Activated CD4-positive, alpha-beta memory T cell treated with anti-CD3 and anti-CD28 coated beads, Interleukin-2, amount 10 ng/mL, durations not matched to agents 7 days and 5 days (primary cell): Measurements from ENCODE around the gene TMEM217. TPM values are rescaled to one million over a fixed set of nuclear protein-coding genes. Genes with fewer than 3 reads are reported as not detected.
"Not testable (repeated sequence)": the region's sequence is repeated elsewhere in the genome, so short reads cannot be mapped to it uniquely, and the experiment has no call there.

Experiments used
- CTCF ChIA-PET: fragments of 350-600 bp; sonication (Branson Sonifier 250); formaldehyde crosslinking; loops from one replicate; lab custom pipeline; 2021; ENCODE audit warnings: antibody characterized with exemption, inconsistent platforms; lab: Charles Lee
- POLR2A ChIA-PET: fragments of 350-600 bp; sonication (Branson Sonifier 250); formaldehyde crosslinking; loops from one replicate; lab custom pipeline; 2021; ENCODE audit warnings: antibody characterized with exemption; lab: Charles Lee
- DNase-seq: peaks from one replicate; pipeline ENCODE4 v3.0.0-alpha.2; 2020
- H3K27ac Mint-ChIP-seq: one replicate; pipeline ENCODE4 v1.8.0; 2021; ENCODE audit warnings: mild to moderate bottlenecking, mixed read lengths
- H3K27me3 Mint-ChIP-seq: one replicate; pipeline ENCODE4 v1.8.0; 2021; ENCODE audit warnings: mixed read lengths
- H3K36me3 Mint-ChIP-seq: one replicate; pipeline ENCODE4 v1.8.0; 2021; ENCODE audit warnings: low read depth, mixed read lengths
- H3K4me1 Mint-ChIP-seq: one replicate; pipeline ENCODE4 v1.8.0; 2021; ENCODE audit warnings: mixed read lengths
- H3K4me3 Mint-ChIP-seq: one replicate; pipeline ENCODE4 v1.8.0; 2021; ENCODE audit warnings: mild to moderate bottlenecking, mixed read lengths
- H3K9me3 Mint-ChIP-seq: one replicate; pipeline ENCODE4 v1.8.0; 2021; ENCODE audit warnings: mixed read lengths
- total RNA-seq, 2 experiments: library from RNA; stranded (reverse); gene quantifications; one replicate each; pipeline ENCODE4 v1.2.3, GENCODE V29; 2021

Gene TMEM217
- total RNA-seq, 2 experiments from 2014 or later = 1.6 to 2.1 TPM

GRCh38 chr6:37187321-37188022 is 70.5 kb downstream of the TMEM217 start:
- POLR2A ChIA-PET = interaction anchor here (0.7 to 5.5 kb wide), 13 partner anchors 8 to 165 kb away, joined by 3 to 61 read pairs (median 5); partner anchors contain the start of gene PIM1
- H3K9me3 Mint-ChIP-seq = peaks cover 9% of the 10 kb centered on the region
- CTCF ChIA-PET = interaction anchor here (0.6 to 5.4 kb wide), 12 partner anchors 10 to 422 kb away, joined by 3 to 56 read pairs (median 6); no protein-coding TSS in a partner anchor
- no peak overlapping the region for H3K4me3 Mint-ChIP-seq
- no peaks in the 10 kb centered on the region for H3K27me3 Mint-ChIP-seq
- H3K4me1 Mint-ChIP-seq = peaks cover 69% of the 10 kb centered on the region
- no peak for DNase-seq
- peaks cover 19% of the 10 kb centered on the region for H3K36me3 Mint-ChIP-seq
- peak overlapping the region; percentile 78 for H3K27ac Mint-ChIP-seq

GRCh38 chr6:37185949-37186720 is 71.8 kb downstream of the TMEM217 start:
- not testable (repeated sequence) for H3K4me3 Mint-ChIP-seq, H3K9me3 Mint-ChIP-seq, H3K27me3 Mint-ChIP-seq, DNase-seq
- peaks cover 74% of the 10 kb centered on the region for H3K4me1 Mint-ChIP-seq
- ChIA-PET CTCF (interaction anchor here (1.6 to 5.4 kb wide), 6 partner anchors 10 to 165 kb away, joined by 5 to 56 read pairs (median 12); no protein-coding TSS in a partner anchor), POLR2A (interaction anchor here (0.7 to 5.5 kb wide), 8 partner anchors 9 to 164 kb away, joined by 3 to 61 read pairs (median 4); partner anchors contain the start of gene PIM1)
- H3K36me3 Mint-ChIP-seq = peaks cover 21% of the 10 kb centered on the region
- peak overlapping the region; percentile 63 for H3K27ac Mint-ChIP-seq

GRCh38 chr6:37182736-37183590 is 75.0 kb downstream of the TMEM217 start:
- ChIA-PET CTCF (interaction anchor here (1.0 to 17.6 kb wide), 8 partner anchors 11 to 161 kb away, joined by 3 to 327 read pairs (median 16); no protein-coding TSS in a partner anchor), POLR2A (interaction anchor here (2.1 to 19.6 kb wide), 6 partner anchors 7 to 157 kb away, joined by 7 to 1021 read pairs (median 372); partner anchors contain the start of gene PIM1)
- peak; percentile 84 for DNase-seq
- Mint-ChIP-seq H3K36me3 (peaks cover 17% of the 10 kb centered on the region), H3K4me3 (peak overlapping the region; percentile 46), H3K27me3 (no peaks in the 10 kb centered on the region), H3K4me1 (peaks cover 77% of the 10 kb centered on the region), H3K9me3 (peaks cover 9% of the 10 kb centered on the region), H3K27ac (peak overlapping the region; percentile 97)

- Mint-ChIP-seq H3K36me3 (peaks cover 28% of the 10 kb centered on the region), H3K4me1 (peaks cover 78% of the 10 kb centered on the region), H3K27ac (peak overlapping the region; percentile 66)
- ChIA-PET POLR2A (interaction anchor here (0.8 to 19.6 kb wide), 6 partner anchors 9 to 194 kb away, joined by 3 to 1021 read pairs (median 372); partner anchors contain the start of genes MTCH1 and PIM1), CTCF (interaction anchor here (0.5 to 17.6 kb wide), 8 partner anchors 9 to 163 kb away, joined by 3 to 327 read pairs (median 16); no protein-coding TSS in a partner anchor)
- not testable (repeated sequence) for H3K4me3 Mint-ChIP-seq, H3K27me3 Mint-ChIP-seq, H3K9me3 Mint-ChIP-seq, DNase-seq
Measured at GRCh38 chr6:37180610-37181009, 77.3 kb downstream of the TMEM217 start.

- ChIA-PET POLR2A (interaction anchor here (0.8 to 19.6 kb wide), 6 partner anchors 8 to 194 kb away, joined by 3 to 1021 read pairs (median 372); partner anchors contain the start of genes MTCH1 and PIM1), CTCF (interaction anchor here (1.0 to 17.6 kb wide), 8 partner anchors 8 to 162 kb away, joined by 3 to 327 read pairs (median 16); no protein-coding TSS in a partner anchor)
- H3K4me1 Mint-ChIP-seq = peaks cover 78% of the 10 kb centered on the region
- H3K27me3 Mint-ChIP-seq = no peaks in the 10 kb centered on the region
- no peak for DNase-seq
- H3K9me3 Mint-ChIP-seq = no peaks in the 10 kb centered on the region
- H3K4me3 Mint-ChIP-seq = no peak overlapping the region
- H3K36me3 Mint-ChIP-seq = peaks cover 33% of the 10 kb centered on the region
- H3K27ac Mint-ChIP-seq = peak overlapping the region; percentile 66
Measured at GRCh38 chr6:37180075-37180474, 77.9 kb downstream of the TMEM217 start.

- Mint-ChIP-seq H3K4me3 (no peak overlapping the region), H3K27me3 (no peaks in the 10 kb centered on the region), H3K36me3 (peaks cover 54% of the 10 kb centered on the region), H3K9me3 (no peaks in the 10 kb centered on the region), H3K27ac (peak overlapping the region; percentile 98), H3K4me1 (peaks cover 85% of the 10 kb centered on the region)
- POLR2A ChIA-PET = interaction anchor here (0.8 to 19.6 kb wide), 6 partner anchors 11 to 152 kb away, joined by 4 to 1021 read pairs (median 293); no protein-coding TSS in a partner anchor
- CTCF ChIA-PET = interaction anchor here (1.6 to 17.6 kb wide), 4 partner anchors 16 to 156 kb away, joined by 9 to 327 read pairs (median 209); no protein-coding TSS in a partner anchor
- no peak for DNase-seq
Measured at GRCh38 chr6:37177935-37178517, 79.9 kb downstream of the TMEM217 start.

GRCh38 chr6:37177077-37177934 is 80.6 kb downstream of the TMEM217 start:
- peaks cover 61% of the 10 kb centered on the region for H3K36me3 Mint-ChIP-seq
- peak overlapping the region; percentile 98 for H3K27ac Mint-ChIP-seq
- no peak for DNase-seq
- ChIA-PET POLR2A (interaction anchor here (0.6 to 19.6 kb wide), 9 partner anchors 12 to 151 kb away, joined by 3 to 1021 read pairs (median 9); no protein-coding TSS in a partner anchor), CTCF (interaction anchor here (1.4 to 17.6 kb wide), 5 partner anchors 17 to 155 kb away, joined by 7 to 327 read pairs (median 143); no protein-coding TSS in a partner anchor)
- no peaks in the 10 kb centered on the region for H3K27me3 Mint-ChIP-seq
- no peaks in the 10 kb centered on the region for H3K9me3 Mint-ChIP-seq
- H3K4me1 Mint-ChIP-seq = peaks cover 80% of the 10 kb centered on the region
- peak overlapping the region; percentile 36 for H3K4me3 Mint-ChIP-seq

- ChIA-PET POLR2A (interaction anchor here (0.6 to 19.6 kb wide), 12 partner anchors 8 to 494 kb away, joined by 3 to 1021 read pairs (median 6); no protein-coding TSS in a partner anchor), CTCF (interaction anchor here (1.4 to 17.6 kb wide), 6 partner anchors 11 to 155 kb away, joined by 7 to 327 read pairs (median 76); no protein-coding TSS in a partner anchor)
- no peak for DNase-seq
- H3K27ac Mint-ChIP-seq = peak overlapping the region; percentile 98
- no peaks in the 10 kb centered on the region for H3K9me3 Mint-ChIP-seq
- H3K4me1 Mint-ChIP-seq = peaks cover 71% of the 10 kb centered on the region
- peaks cover 67% of the 10 kb centered on the region for H3K36me3 Mint-ChIP-seq
- peak overlapping the region; percentile 94 for H3K4me3 Mint-ChIP-seq
- no peaks in the 10 kb centered on the region for H3K27me3 Mint-ChIP-seq
Measured at GRCh38 chr6:37176268-37177076, 81.5 kb downstream of the TMEM217 start.

GRCh38 chr6:37175332-37176267 is 82.3 kb downstream of the TMEM217 start:
- ChIA-PET CTCF (interaction anchor here (0.7 to 17.6 kb wide), 10 partner anchors 9 to 183 kb away, joined by 3 to 327 read pairs (median 7); no protein-coding TSS in a partner anchor), POLR2A (interaction anchor here (1.1 to 19.6 kb wide), 12 partner anchors 9 to 493 kb away, joined by 3 to 1021 read pairs (median 5); no protein-coding TSS in a partner anchor)
- Mint-ChIP-seq H3K4me1 (peaks cover 64% of the 10 kb centered on the region), H3K27ac (peak overlapping the region; percentile 98), H3K9me3 (no peaks in the 10 kb centered on the region), H3K27me3 (no peaks in the 10 kb centered on the region), H3K36me3 (peaks cover 76% of the 10 kb centered on the region), H3K4me3 (peak overlapping the region; percentile 94)
- DNase-seq = peak; percentile 36
